H9 (cell line): ENCODE results near the gene CMTM7. TPM values are rescaled to one million over a fixed set of nuclear protein-coding genes. Genes with fewer than 3 reads are reported as not detected.

Source experiments
- DNase-seq: peaks from one replicate; pipeline ENCODE4 v3.0.0-alpha.2; 2017
- H2AFZ ChIP-seq: one replicate; pipeline ENCODE4 v1.6.1; 2013; ENCODE audit warnings: mild to moderate bottlenecking, low read length, control low read depth, moderate library complexity
- H2AK5ac ChIP-seq: 2 replicates; pipeline ENCODE4 v1.6.1; 2013; ENCODE audit warnings: low read length, control low read depth, mixed read lengths; ENCODE audit not compliant: insufficient read length
- H2BK120ac ChIP-seq: one replicate; pipeline ENCODE4 v1.6.1; 2013; ENCODE audit warnings: low read depth, mild to moderate bottlenecking, low read length, control low read depth, inconsistent platforms; ENCODE audit not compliant: poor library complexity, severe bottlenecking
- H2BK12ac ChIP-seq: 2 replicates; pipeline ENCODE4 v1.6.1; 2013; ENCODE audit warnings: low read length, control low read depth, mixed read lengths, low read depth; ENCODE audit not compliant: insufficient read length
- H2BK15ac ChIP-seq: 2 replicates; pipeline ENCODE4 v1.6.1; 2013; ENCODE audit warnings: low read depth, low read length, control low read depth
- H2BK20ac ChIP-seq: one replicate; pipeline ENCODE4 v1.6.1; 2013; ENCODE audit warnings: low read depth, mild to moderate bottlenecking, low read length, control low read depth, inconsistent platforms; ENCODE audit not compliant: poor library complexity, severe bottlenecking
- H2BK5ac ChIP-seq: 2 replicates; pipeline ENCODE4 v1.6.1; 2013; ENCODE audit warnings: low read length, control low read depth, mixed read lengths; ENCODE audit not compliant: insufficient read length
- H3K14ac ChIP-seq: 2 replicates; pipeline ENCODE4 v1.6.1; 2013; ENCODE audit warnings: low read length, control low read depth; ENCODE audit not compliant: insufficient read depth
- H3K18ac ChIP-seq: 2 replicates; pipeline ENCODE4 v1.6.1; 2013; ENCODE audit warnings: low read depth, mild to moderate bottlenecking, mixed read lengths, low read length, control low read depth; ENCODE audit not compliant: insufficient read length
- H3K23ac ChIP-seq: 2 replicates; pipeline ENCODE4 v1.6.1; 2013; ENCODE audit warnings: low read length, control low read depth, mixed read lengths, low read depth; ENCODE audit not compliant: insufficient read length
- H3K23me2 ChIP-seq: 2 replicates; pipeline ENCODE4 v1.6.1; 2013; ENCODE audit warnings: low read depth, mild to moderate bottlenecking, mixed read lengths, low read length, control low read depth; ENCODE audit not compliant: insufficient read length, poor library complexity, severe bottlenecking
- H3K27ac ChIP-seq: 2 replicates; pipeline ENCODE4 v1.5.1; 2013; ENCODE audit warnings: low read length, control low read depth, mixed read lengths, low read depth; ENCODE audit not compliant: insufficient read length
- H3K27me3 ChIP-seq: 2 replicates; pipeline ENCODE4 v1.6.1; 2013; ENCODE audit warnings: low read length, control low read depth, inconsistent platforms; ENCODE audit not compliant: insufficient read depth
- H3K4ac ChIP-seq: 2 replicates; pipeline ENCODE4 v1.6.1; 2013; ENCODE audit warnings: low read depth, mild to moderate bottlenecking, control low read depth, inconsistent platforms, low read length, moderate library complexity
- H3K4me1 ChIP-seq: 2 replicates; pipeline ENCODE4 v1.6.1; 2013; ENCODE audit warnings: low read length, control low read depth, inconsistent platforms; ENCODE audit not compliant: insufficient read depth
- H3K4me2 ChIP-seq: 2 replicates; pipeline ENCODE4 v1.6.1; 2013; ENCODE audit warnings: low read length, control low read depth, mixed read lengths; ENCODE audit not compliant: insufficient read length, insufficient read depth
- H3K56ac ChIP-seq: 2 replicates; pipeline ENCODE4 v1.6.1; 2013; ENCODE audit warnings: low read depth, mild to moderate bottlenecking, mixed read lengths, low read length, control low read depth; ENCODE audit not compliant: insufficient read length
- H3K79me1 ChIP-seq: 2 replicates; pipeline ENCODE4 v1.6.1; 2013; ENCODE audit warnings: low read depth, mild to moderate bottlenecking, moderate library complexity, low read length, control low read depth, inconsistent platforms; ENCODE audit not compliant: insufficient read depth, poor library complexity, severe bottlenecking
- H3K79me2 ChIP-seq: 2 replicates; pipeline ENCODE4 v1.6.1; 2013; ENCODE audit warnings: low read length, control low read depth, inconsistent platforms; ENCODE audit not compliant: insufficient read depth
- H3K9ac ChIP-seq: 2 replicates; pipeline ENCODE4 v1.6.1; 2013; ENCODE audit warnings: low read length, control low read depth, mixed read lengths; ENCODE audit not compliant: insufficient read length; ENCODE audit errors: extremely low read depth
- H3K9me3 ChIP-seq: one replicate; pipeline ENCODE4 v1.6.1; 2013; ENCODE audit warnings: low read depth, low read length, inconsistent platforms; ENCODE audit not compliant: control insufficient read depth
- H3T11ph ChIP-seq: one replicate; pipeline ENCODE4 v1.6.1; 2013; ENCODE audit warnings: mild to moderate bottlenecking, low read length, control low read depth, inconsistent platforms
- H4K20me1 ChIP-seq: one replicate; pipeline ENCODE4 v1.6.1; 2013; ENCODE audit not compliant: control insufficient read depth, insufficient read length, insufficient read depth
- H4K5ac ChIP-seq: 2 replicates; pipeline ENCODE4 v1.6.1; 2013; ENCODE audit warnings: low read depth, mild to moderate bottlenecking, mixed read lengths, low read length, control low read depth; ENCODE audit not compliant: insufficient read length
- H4K8ac ChIP-seq: replicated peaks from 2 replicates; pipeline ENCODE4 v1.6.1; 2013; ENCODE audit warnings: low read length, control low read depth, mixed read lengths, low read depth; ENCODE audit not compliant: insufficient read length
- H4K91ac ChIP-seq: 2 replicates; pipeline ENCODE4 v1.6.1; 2013; ENCODE audit warnings: low read depth, mild to moderate bottlenecking, moderate library complexity, mixed read lengths, low read length, control low read depth; ENCODE audit not compliant: insufficient read length
- H3K27ac Mint-ChIP-seq, 3 experiments: 2 replicates in 2 of 3; 3 replicates in 1 of 3; pipeline ENCODE4 v1.8.0; 2020 to 2021; ENCODE audit warnings: mixed read lengths in 3 of 3, mild to moderate bottlenecking in 1 of 3, moderate library complexity in 1 of 3
- H3K27me3 Mint-ChIP-seq: 2 replicates; pipeline ENCODE4 v1.8.0; 2021; ENCODE audit warnings: low read depth, mild to moderate bottlenecking, moderate library complexity, mixed read lengths
- H3K36me3 Mint-ChIP-seq, 3 experiments: 2 replicates in 2 of 3; 3 replicates in 1 of 3; pipeline ENCODE4 v1.8.0; 2020 to 2021; ENCODE audit warnings: low read depth in 3 of 3, mixed read lengths in 3 of 3; ENCODE audit not compliant: insufficient read depth in 1 of 3
- H3K4me1 Mint-ChIP-seq, 2 experiments: 2 replicates each; pipeline ENCODE4 v1.8.0; 2020; ENCODE audit warnings: mixed read lengths in 2 of 2
- H3K4me3 Mint-ChIP-seq, 2 experiments: 2 replicates in 1 of 2; 3 replicates in 1 of 2; pipeline ENCODE4 v1.8.0; 2020 to 2021; ENCODE audit warnings: mild to moderate bottlenecking in 2 of 2, mixed read lengths in 2 of 2, moderate library complexity in 1 of 2
- H3K9me3 Mint-ChIP-seq, 2 experiments: 2 replicates in 1 of 2; 3 replicates in 1 of 2; pipeline ENCODE4 v1.8.0; 2020; ENCODE audit warnings: mild to moderate bottlenecking in 2 of 2, mixed read lengths in 2 of 2, moderate library complexity in 1 of 2
- WGBS: extraction: QIAGEN DNeasy Blood & Tissue Kit; methylation state at CpG from one replicate; pipeline ENCODE4 v1.1.7; 2013; ENCODE audit warnings: missing lambda C conversion rate, low lambda C conversion rate, mixed read lengths; ENCODE audit not compliant: insufficient read length; ENCODE audit errors: extremely low coverage; 5-methylcytosine and 5-hydroxymethylcytosine counted together
- total RNA-seq: library from RNA; stranded (reverse); gene quantifications from 2 replicates; pipeline ENCODE4 v1.2.1, GENCODE V29; 2021
- TF ChIP-seq, protein P1 (sequence below): fragments of 200-600 bp; sonication (generic); conservative IDR thresholded peaks from 3 replicates; pipeline ENCODE4 v1.8.0; 2021; ENCODE audit warnings: antibody characterized with exemption, mild to moderate bottlenecking

CMTM7 gene
- total RNA-seq, 1 experiment from 2014 or later: 23.9 TPM

- Histone ChIP-seq H3K4ac (no peak overlapping the region), H2BK120ac (no peak overlapping the region), H3K56ac (no peak overlapping the region), H3K23me2 (no peaks in the 10 kb centered on the region), H2BK12ac (no peak overlapping the region), H2AK5ac (no peak overlapping the region), H2AFZ (no peak overlapping the region), H3K9ac (no peak overlapping the region), H4K5ac (no peak overlapping the region), H2BK5ac (no peak overlapping the region), H4K91ac (no peak overlapping the region), H3K4me1 (no peaks in the 10 kb centered on the region), H3K4me2 (no peak overlapping the region), H3K79me2 (no peaks in the 10 kb centered on the region; the same call in 1 of the 2 replicates), H3K23ac (no peak overlapping the region), H3K79me1 (no peaks in the 10 kb centered on the region), H3T11ph (no peak overlapping the region), H3K18ac (no peak overlapping the region), H3K9me3 (no peaks in the 10 kb centered on the region), H2BK20ac (no peak overlapping the region), H4K20me1 (no peaks in the 10 kb centered on the region), H3K27ac (no peak overlapping the region), H4K8ac (no peak overlapping the region), H3K27me3 (no peaks in the 10 kb centered on the region), H3K14ac (no peak overlapping the region), H2BK15ac (no peak overlapping the region)
- WGBS: no CpG with 5 or more reads among the region's 3 CpGs
- Mint-ChIP-seq H3K27ac (no peak overlapping the region), H3K27me3 (no peaks in the 10 kb centered on the region), H3K4me1 (no peaks in the 10 kb centered on the region), H3K9me3 (no peaks in the 10 kb centered on the region), H3K4me3 (no peak overlapping the region), H3K36me3 (peaks cover 7 to 22% (median 14%) of the 10 kb centered on the region in 3 experiments; a peak in 6 of 7 replicates)
- TF ChIP-seq, protein P1, sequence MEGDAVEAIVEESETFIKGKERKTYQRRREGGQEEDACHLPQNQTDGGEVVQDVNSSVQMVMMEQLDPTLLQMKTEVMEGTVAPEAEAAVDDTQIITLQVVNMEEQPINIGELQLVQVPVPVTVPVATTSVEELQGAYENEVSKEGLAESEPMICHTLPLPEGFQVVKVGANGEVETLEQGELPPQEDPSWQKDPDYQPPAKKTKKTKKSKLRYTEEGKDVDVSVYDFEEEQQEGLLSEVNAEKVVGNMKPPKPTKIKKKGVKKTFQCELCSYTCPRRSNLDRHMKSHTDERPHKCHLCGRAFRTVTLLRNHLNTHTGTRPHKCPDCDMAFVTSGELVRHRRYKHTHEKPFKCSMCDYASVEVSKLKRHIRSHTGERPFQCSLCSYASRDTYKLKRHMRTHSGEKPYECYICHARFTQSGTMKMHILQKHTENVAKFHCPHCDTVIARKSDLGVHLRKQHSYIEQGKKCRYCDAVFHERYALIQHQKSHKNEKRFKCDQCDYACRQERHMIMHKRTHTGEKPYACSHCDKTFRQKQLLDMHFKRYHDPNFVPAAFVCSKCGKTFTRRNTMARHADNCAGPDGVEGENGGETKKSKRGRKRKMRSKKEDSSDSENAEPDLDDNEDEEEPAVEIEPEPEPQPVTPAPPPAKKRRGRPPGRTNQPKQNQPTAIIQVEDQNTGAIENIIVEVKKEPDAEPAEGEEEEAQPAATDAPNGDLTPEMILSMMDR: no peak
- DNase-seq: no peak
Measured at GRCh38 chr3:32488474-32489008, 96.9 kb downstream of the CMTM7 start.
